Spinal cord (tissue), 10 donors: Measurements from ENCODE around the gene SRGAP3. TPM values are rescaled to one million over a fixed set of nuclear protein-coding genes. Genes with fewer than 3 reads are reported as not detected.

Experiments
- DNase-seq, 6 donors: peaks; one replicate each; pipeline versions ENCODE4 v3.0.0 to v3.0.0-alpha.2; 2013 to 2015; ENCODE audit warnings: low spot score in 6 of 6, low read depth in 4 of 6
- H3K27ac ChIP-seq: one replicate; pipeline ENCODE4 v1.5.1; 2013; ENCODE audit warnings: low read depth, low read length, control low read depth
- H3K27me3 ChIP-seq: one replicate; pipeline ENCODE4 v1.6.1; 2013; ENCODE audit warnings: low read length; ENCODE audit not compliant: control insufficient read depth, insufficient read depth
- H3K36me3 ChIP-seq: one replicate; pipeline ENCODE4 v1.6.1; 2013; ENCODE audit warnings: low read length; ENCODE audit not compliant: control insufficient read depth, insufficient read depth
- H3K4me1 ChIP-seq: one replicate; pipeline ENCODE4 v1.6.1; 2013; ENCODE audit warnings: low read length; ENCODE audit not compliant: control insufficient read depth, insufficient read depth
- H3K4me3 ChIP-seq: one replicate; pipeline ENCODE4 v1.5.1; 2013; ENCODE audit warnings: low read depth, low read length, control low read depth
- H3K9me3 ChIP-seq: one replicate; pipeline ENCODE4 v1.6.1; 2013; ENCODE audit warnings: low read length; ENCODE audit not compliant: control insufficient read depth, insufficient read depth
- WGBS: methylation state at CpG from one replicate; pipeline ENCODE4 v1.1.5; 2013; ENCODE audit warnings: missing lambda C conversion rate; ENCODE audit not compliant: insufficient coverage; 5-methylcytosine and 5-hydroxymethylcytosine counted together
- polyA plus RNA-seq, 2 donors: library from polyadenylated mRNA; unstranded; fragments of 120-200 nt; gene quantifications; one replicate each; pipeline ENCODE4 v1.2.1, GENCODE V29; 2013; ENCODE audit not compliant: insufficient read length in 2 of 2
- total RNA-seq, 2 donors: library from RNA; depleted of rRNA in 1 of 2; stranded (reverse); fragments of 120-200 nt in 1 of 2; fragments of >200 nt in 1 of 2; gene quantifications; one replicate each; pipeline versions ENCODE4 v1.2.3 to v1.2.4, GENCODE V29; 2013 to 2014
- donor health status: healthy.

The SRGAP3 gene
- total and polyA plus RNA-seq, 4 donors = 46.1 to 71.9 (median 65.6) TPM

GRCh38 chr3:9190276-9190675 is 59.2 kb downstream of the SRGAP3 start:
- Histone ChIP-seq H3K27me3 (no peaks in the 10 kb centered on the region), H3K27ac (no peak overlapping the region), H3K9me3 (no peaks in the 10 kb centered on the region), H3K36me3 (no peaks in the 10 kb centered on the region), H3K4me3 (no peak overlapping the region), H3K4me1 (peaks cover 30% of the 10 kb centered on the region)
- no peak for DNase-seq
- WGBS = 69% methylated on average over 5 of the region's 8 CpGs

GRCh38 chr3:9188583-9188982 is 60.9 kb downstream of the SRGAP3 start:
- Histone ChIP-seq H3K36me3 (no peaks in the 10 kb centered on the region), H3K27ac (no peak overlapping the region), H3K9me3 (no peaks in the 10 kb centered on the region), H3K27me3 (no peaks in the 10 kb centered on the region), H3K4me1 (peaks cover 41% of the 10 kb centered on the region), H3K4me3 (no peak overlapping the region)
- DNase-seq = no peak
- WGBS = no CpG with 5 or more reads among the region's 1 CpG

GRCh38 chr3:9185701-9186100 is 63.7 kb downstream of the SRGAP3 start:
- WGBS = 50% methylated on average over 3 of the region's 5 CpGs
- no peaks in the 10 kb centered on the region for H3K27me3 ChIP-seq
- no peak overlapping the region for H3K4me3 ChIP-seq
- H3K9me3 ChIP-seq = no peaks in the 10 kb centered on the region
- DNase-seq = no peak
- no peaks in the 10 kb centered on the region for H3K36me3 ChIP-seq
- peaks cover 41% of the 10 kb centered on the region for H3K4me1 ChIP-seq
- no peak overlapping the region for H3K27ac ChIP-seq

- Histone ChIP-seq H3K27ac (peak overlapping the region; percentile 29), H3K4me1 (peaks cover 46% of the 10 kb centered on the region), H3K4me3 (no peak overlapping the region), H3K27me3 (no peaks in the 10 kb centered on the region), H3K9me3 (no peaks in the 10 kb centered on the region), H3K36me3 (peaks cover 3% of the 10 kb centered on the region)
- WGBS = 81% methylated on average over 1 of the region's 3 CpGs
- DNase-seq = no peak
Observed at GRCh38 chr3:9185046-9185445, 64.4 kb downstream of the SRGAP3 start.

DNA sequence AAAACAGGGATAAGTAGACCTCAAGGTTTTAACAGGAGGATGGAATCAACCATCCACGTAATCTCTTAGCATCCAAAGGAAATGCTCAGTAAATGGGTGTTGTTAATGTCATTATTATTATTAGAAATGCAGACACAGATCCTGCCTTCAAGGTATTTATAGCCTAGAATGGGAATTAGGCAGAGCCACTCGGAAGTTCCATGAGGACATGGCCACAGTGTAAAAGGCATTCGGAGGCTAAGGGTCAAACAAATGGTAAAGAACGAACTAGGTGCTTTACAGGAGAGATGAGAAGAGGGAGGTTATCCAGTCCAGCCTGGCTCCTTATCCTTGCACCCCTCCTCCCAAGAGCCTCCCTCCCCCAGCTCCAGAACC is 65.0 kb downstream of the SRGAP3 start:
- H3K27ac ChIP-seq = peak overlapping the region; percentile 90

DNA sequence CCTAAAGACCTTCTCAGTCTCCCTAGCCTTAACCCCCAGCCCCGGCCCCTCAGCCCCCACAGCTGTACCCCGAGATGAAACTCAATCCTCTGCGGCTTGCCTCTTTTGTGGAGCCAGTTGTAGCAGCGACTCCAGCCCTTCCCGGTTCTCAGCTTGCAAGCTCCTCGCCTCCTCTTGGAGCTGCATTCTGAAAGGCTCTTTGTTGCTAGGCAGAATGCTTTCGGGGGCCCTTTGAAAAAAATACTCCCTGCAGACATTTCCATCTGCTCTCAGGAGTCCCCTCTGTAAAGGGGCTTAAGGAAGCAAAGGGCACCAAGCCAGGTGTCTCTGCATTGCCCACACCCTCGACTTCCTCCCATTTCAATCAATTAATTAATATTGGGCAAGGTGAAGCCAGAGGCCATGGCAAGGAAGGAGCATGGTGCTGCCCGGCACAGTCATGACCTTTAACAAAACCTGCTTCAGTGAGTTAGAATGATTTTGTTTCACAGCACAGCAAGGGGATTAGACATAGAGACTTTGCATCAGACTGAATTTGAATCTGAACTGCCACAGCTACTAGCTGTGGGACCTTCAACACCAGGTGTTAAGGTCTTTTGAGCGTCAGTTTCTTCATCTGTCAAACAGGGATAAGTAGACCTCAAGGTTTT is 65.5 kb downstream of the SRGAP3 start:
- Histone ChIP-seq H3K27ac (peak overlapping the region; percentile 90), H3K4me1 (peaks cover 51% of the 10 kb centered on the region), H3K4me3 (no peak overlapping the region), H3K27me3 (no peaks in the 10 kb centered on the region), H3K36me3 (peaks cover 3% of the 10 kb centered on the region), H3K9me3 (no peaks in the 10 kb centered on the region)
- WGBS = 7% methylated on average over 8 of the region's 10 CpGs
- peak in 4 of 6 donors; percentile 56 to 92 (median 84) for DNase-seq

More for the DNA sequence above, 65.0 kb downstream of the SRGAP3 start:
- no peaks in the 10 kb centered on the region for H3K27me3 ChIP-seq
- DNase-seq = no peak
- no peak overlapping the region for H3K4me3 ChIP-seq
- 29% methylated on average over 1 of the region's 4 CpGs for WGBS
- H3K9me3 ChIP-seq = no peaks in the 10 kb centered on the region
- peaks cover 51% of the 10 kb centered on the region for H3K4me1 ChIP-seq
- peaks cover 3% of the 10 kb centered on the region for H3K36me3 ChIP-seq

- H3K4me3 ChIP-seq = no peak overlapping the region
- no peaks in the 10 kb centered on the region for H3K27me3 ChIP-seq
- peak in 2 of 6 donors; percentile 79 to 89 for DNase-seq
- 0% methylated on average over 1 of the region's 3 CpGs for WGBS
- H3K9me3 ChIP-seq = no peaks in the 10 kb centered on the region
- peak overlapping the region; percentile 90 for H3K27ac ChIP-seq
- peaks cover 5% of the 10 kb centered on the region for H3K36me3 ChIP-seq
- H3K4me1 ChIP-seq = peaks cover 55% of the 10 kb centered on the region
Observed at GRCh38 chr3:9183011-9183410, 66.4 kb downstream of the SRGAP3 start.

GRCh38 chr3:9180764-9181117 is 68.7 kb downstream of the SRGAP3 start:
- 86% methylated on average over 2 of the region's 6 CpGs for WGBS
- H3K27ac ChIP-seq = no peak overlapping the region
- no peak for DNase-seq

GRCh38 chr3:9179826-9180763 is 69.4 kb downstream of the SRGAP3 start:
- DNase-seq = no peak

More at GRCh38 chr3:9180764-9181117, 68.7 kb downstream of the SRGAP3 start:
- Histone ChIP-seq H3K4me1 (peaks cover 46% of the 10 kb centered on the region), H3K36me3 (peaks cover 5% of the 10 kb centered on the region), H3K9me3 (no peaks in the 10 kb centered on the region), H3K4me3 (no peak overlapping the region), H3K27me3 (no peaks in the 10 kb centered on the region)

More at GRCh38 chr3:9179826-9180763, 69.4 kb downstream of the SRGAP3 start:
- Histone ChIP-seq H3K27me3 (no peaks in the 10 kb centered on the region), H3K4me1 (peaks cover 42% of the 10 kb centered on the region), H3K27ac (peak overlapping the region; percentile 17), H3K4me3 (no peak overlapping the region), H3K36me3 (peaks cover 5% of the 10 kb centered on the region), H3K9me3 (no peaks in the 10 kb centered on the region)
- WGBS = 77% methylated on average over 12 of the region's 17 CpGs
